Osteoblast (primary cell): ENCODE measurements around the gene BHMT2. TPM values are rescaled to one million over a fixed set of nuclear protein-coding genes. Genes with fewer than 3 reads are reported as not detected.
A peak's percentile ranks its signal among the peaks of the same experiment; 100 is the strongest.

Experiments used
- DNase-seq: peaks from one replicate; pipeline ENCODE4 v3.0.0; 2011; ENCODE audit warnings: low spot score, mixed read lengths; ENCODE audit not compliant: insufficient read length; ENCODE audit errors: missing footprints
- H2AFZ ChIP-seq: 2 replicates; pipeline ENCODE4 v1.6.0; 2011; ENCODE audit warnings: mild to moderate bottlenecking, low read length
- H3K27ac ChIP-seq: 2 replicates; pipeline ENCODE4 v1.5.1; 2011; ENCODE audit warnings: mild to moderate bottlenecking, low read depth, low read length, moderate library complexity
- H3K27me3 ChIP-seq: 2 replicates; pipeline ENCODE4 v1.6.0; 2012; ENCODE audit warnings: mild to moderate bottlenecking, control low read depth, inconsistent platforms, low read length, moderate library complexity; ENCODE audit not compliant: insufficient read depth
- H3K36me3 ChIP-seq: 2 replicates; pipeline ENCODE4 v1.5.1; 2011; ENCODE audit warnings: mild to moderate bottlenecking, low read length, control low read depth, moderate library complexity; ENCODE audit not compliant: insufficient read depth
- H3K4me1 ChIP-seq: 2 replicates; pipeline ENCODE4 v1.5.1; 2011; ENCODE audit warnings: mild to moderate bottlenecking, low read length, control low read depth, moderate library complexity; ENCODE audit not compliant: insufficient read depth
- H3K4me2 ChIP-seq: 2 replicates; pipeline ENCODE4 v1.6.0; 2011; ENCODE audit warnings: mild to moderate bottlenecking, low read length; ENCODE audit not compliant: insufficient read depth
- H3K4me3 ChIP-seq: fragments of 200-600 bp; sonication (generic); 3 replicates; pipeline ENCODE4 v1.5.1; 2012; ENCODE audit warnings: mild to moderate bottlenecking, low read length, inconsistent platforms; ENCODE audit not compliant: insufficient read depth
- H3K79me2 ChIP-seq: 2 replicates; pipeline ENCODE4 v1.6.0; 2012; ENCODE audit warnings: mild to moderate bottlenecking, low read length, control low read depth, inconsistent platforms; ENCODE audit not compliant: insufficient read depth
- H3K9me3 ChIP-seq: 2 replicates; pipeline ENCODE4 v1.5.1; 2011; ENCODE audit warnings: low read depth, low read length, control low read depth
- H4K20me1 ChIP-seq: 2 replicates; pipeline ENCODE4 v1.6.0; 2012; ENCODE audit warnings: mild to moderate bottlenecking, low read length, control low read depth; ENCODE audit not compliant: insufficient read depth
- total RNA-seq: library from RNA; depleted of rRNA; stranded (reverse); fragments of >200 nt; gene quantifications from 2 replicates; pipeline ENCODE4 v1.2.3, GENCODE V29; 2012
- TF ChIP-seq, protein P1 (sequence below): IDR thresholded peaks from 2 replicates; pipeline ENCODE4 v1.5.1; 2011; ENCODE audit warnings: mild to moderate bottlenecking, low read depth, low read length, moderate library complexity; ENCODE audit errors: extremely low read depth

BHMT2 gene
- total RNA-seq, 1 donor = 8.3 TPM

DNA sequence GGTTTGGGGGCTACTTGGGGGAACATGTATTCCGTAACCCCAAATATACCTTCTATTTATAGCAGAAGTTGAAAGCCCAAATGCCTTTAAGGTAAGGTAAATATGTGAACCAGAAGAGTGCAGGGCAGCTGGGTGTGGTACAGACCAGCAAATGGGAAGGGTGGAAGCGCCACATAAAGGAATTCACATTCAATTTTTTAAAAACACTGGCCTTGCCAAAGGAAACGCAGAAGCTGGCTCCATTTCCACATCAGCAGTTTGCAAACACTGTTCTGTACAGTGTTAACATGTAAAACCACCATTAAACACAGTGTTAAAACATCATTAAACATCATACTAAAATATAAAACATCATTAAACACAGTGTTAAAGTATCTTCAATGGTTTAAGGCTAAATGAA is 38.5 kb downstream of the BHMT2 start:
- H3K27me3 ChIP-seq = peaks cover 30% of the 10 kb centered on the region
- no peak for DNase-seq
- TF ChIP-seq, protein P1, sequence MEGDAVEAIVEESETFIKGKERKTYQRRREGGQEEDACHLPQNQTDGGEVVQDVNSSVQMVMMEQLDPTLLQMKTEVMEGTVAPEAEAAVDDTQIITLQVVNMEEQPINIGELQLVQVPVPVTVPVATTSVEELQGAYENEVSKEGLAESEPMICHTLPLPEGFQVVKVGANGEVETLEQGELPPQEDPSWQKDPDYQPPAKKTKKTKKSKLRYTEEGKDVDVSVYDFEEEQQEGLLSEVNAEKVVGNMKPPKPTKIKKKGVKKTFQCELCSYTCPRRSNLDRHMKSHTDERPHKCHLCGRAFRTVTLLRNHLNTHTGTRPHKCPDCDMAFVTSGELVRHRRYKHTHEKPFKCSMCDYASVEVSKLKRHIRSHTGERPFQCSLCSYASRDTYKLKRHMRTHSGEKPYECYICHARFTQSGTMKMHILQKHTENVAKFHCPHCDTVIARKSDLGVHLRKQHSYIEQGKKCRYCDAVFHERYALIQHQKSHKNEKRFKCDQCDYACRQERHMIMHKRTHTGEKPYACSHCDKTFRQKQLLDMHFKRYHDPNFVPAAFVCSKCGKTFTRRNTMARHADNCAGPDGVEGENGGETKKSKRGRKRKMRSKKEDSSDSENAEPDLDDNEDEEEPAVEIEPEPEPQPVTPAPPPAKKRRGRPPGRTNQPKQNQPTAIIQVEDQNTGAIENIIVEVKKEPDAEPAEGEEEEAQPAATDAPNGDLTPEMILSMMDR = no peak

DNA sequence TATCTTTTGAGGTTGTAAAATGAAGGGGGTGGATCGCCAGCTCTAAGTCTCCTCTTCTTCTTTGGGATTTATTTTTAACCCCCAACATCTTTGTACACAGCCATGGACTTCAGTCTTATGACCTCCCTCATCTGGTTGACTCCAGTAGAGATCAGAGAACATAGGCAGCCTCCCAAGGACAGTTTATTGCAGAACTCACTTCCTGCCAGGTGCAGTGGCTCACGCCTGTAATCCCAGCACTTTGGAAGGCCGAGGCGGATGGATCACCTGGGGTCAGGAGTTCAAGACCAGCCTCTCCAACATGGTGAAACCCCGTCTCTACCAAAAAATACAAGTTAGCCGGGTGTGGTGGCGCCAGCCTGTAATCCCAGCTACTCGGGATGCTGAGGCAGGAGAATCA is 39.2 kb downstream of the BHMT2 start:
- Histone ChIP-seq H3K79me2 (no peaks in the 10 kb centered on the region), H2AFZ (no peak overlapping the region), H3K27ac (no peak overlapping the region), H4K20me1 (no peaks in the 10 kb centered on the region), H3K4me2 (no peak overlapping the region), H3K36me3 (no peaks in the 10 kb centered on the region), H3K4me1 (peaks cover 7% of the 10 kb centered on the region), H3K27me3 (peaks cover 37% of the 10 kb centered on the region), H3K4me3 (no peak overlapping the region), H3K9me3 (no peaks in the 10 kb centered on the region)
- no peak for DNase-seq
- TF ChIP-seq, protein P1 = no peak

More for the DNA sequence above, 38.5 kb downstream of the BHMT2 start:
- H3K4me2 ChIP-seq = peak overlapping the region; percentile 41
- H4K20me1 ChIP-seq = no peaks in the 10 kb centered on the region
- no peaks in the 10 kb centered on the region for H3K9me3 ChIP-seq
- H3K79me2 ChIP-seq = no peaks in the 10 kb centered on the region
- peak overlapping the region; percentile 66 for H2AFZ ChIP-seq
- no peak overlapping the region for H3K4me3 ChIP-seq
- no peaks in the 10 kb centered on the region for H3K36me3 ChIP-seq
- no peak overlapping the region for H3K27ac ChIP-seq
- H3K4me1 ChIP-seq = peaks cover 7% of the 10 kb centered on the region

DNA sequence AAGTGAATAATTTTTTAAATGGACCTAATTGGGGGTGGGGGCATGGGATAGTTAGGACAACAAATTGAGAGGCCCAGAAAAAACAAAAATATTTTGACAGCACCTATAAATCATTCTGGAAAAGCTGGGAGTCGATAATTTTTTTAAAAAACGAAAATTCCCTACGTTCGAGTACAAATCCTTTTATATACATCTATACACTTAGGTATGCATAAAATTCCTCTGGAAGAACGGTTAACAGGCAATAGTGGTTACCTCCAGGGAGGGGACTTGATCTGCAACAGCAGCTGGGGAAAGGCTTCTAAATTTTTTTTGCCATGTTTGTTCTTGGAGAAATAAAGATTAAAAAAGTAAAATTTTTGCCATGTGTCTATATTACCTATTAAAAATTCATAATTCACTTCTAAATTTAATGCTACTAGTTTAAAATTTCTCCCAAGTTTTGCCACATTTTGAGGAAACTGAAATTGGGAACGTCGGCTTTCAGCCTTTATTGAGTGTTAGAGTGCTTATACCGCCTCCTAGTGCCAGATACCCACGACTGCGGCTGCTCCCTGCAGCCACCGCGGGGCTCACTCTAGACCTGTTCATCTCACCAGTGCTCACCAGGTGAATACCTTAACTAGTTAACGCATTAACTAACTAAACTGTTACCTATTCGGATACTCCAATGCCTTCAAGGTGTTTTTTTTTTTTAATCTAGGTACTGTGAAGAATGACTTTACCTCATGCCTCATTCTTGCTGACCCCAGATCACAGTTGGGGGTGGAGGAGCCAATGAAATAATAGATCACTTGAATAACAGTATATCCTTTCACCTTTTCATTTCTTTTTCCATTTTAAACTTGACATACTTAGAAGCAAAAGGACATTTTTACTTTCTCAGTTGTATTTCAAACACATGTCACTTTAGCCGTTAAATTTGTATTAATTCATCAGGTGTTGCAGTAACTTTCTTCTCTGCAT is 40.2 kb downstream of the BHMT2 start:
- no peaks in the 10 kb centered on the region for H3K9me3 ChIP-seq
- no peaks in the 10 kb centered on the region for H4K20me1 ChIP-seq
- H3K4me3 ChIP-seq = no peak overlapping the region
- H3K79me2 ChIP-seq = no peaks in the 10 kb centered on the region
- H3K27me3 ChIP-seq = peaks cover 38% of the 10 kb centered on the region
- H2AFZ ChIP-seq = no peak overlapping the region
- no peak overlapping the region for H3K4me2 ChIP-seq
- TF ChIP-seq, protein P1 = peak; percentile 40
- no peak overlapping the region for H3K27ac ChIP-seq
- H3K4me1 ChIP-seq = peaks cover 7% of the 10 kb centered on the region
- no peaks in the 10 kb centered on the region for H3K36me3 ChIP-seq
- no peak for DNase-seq

DNA sequence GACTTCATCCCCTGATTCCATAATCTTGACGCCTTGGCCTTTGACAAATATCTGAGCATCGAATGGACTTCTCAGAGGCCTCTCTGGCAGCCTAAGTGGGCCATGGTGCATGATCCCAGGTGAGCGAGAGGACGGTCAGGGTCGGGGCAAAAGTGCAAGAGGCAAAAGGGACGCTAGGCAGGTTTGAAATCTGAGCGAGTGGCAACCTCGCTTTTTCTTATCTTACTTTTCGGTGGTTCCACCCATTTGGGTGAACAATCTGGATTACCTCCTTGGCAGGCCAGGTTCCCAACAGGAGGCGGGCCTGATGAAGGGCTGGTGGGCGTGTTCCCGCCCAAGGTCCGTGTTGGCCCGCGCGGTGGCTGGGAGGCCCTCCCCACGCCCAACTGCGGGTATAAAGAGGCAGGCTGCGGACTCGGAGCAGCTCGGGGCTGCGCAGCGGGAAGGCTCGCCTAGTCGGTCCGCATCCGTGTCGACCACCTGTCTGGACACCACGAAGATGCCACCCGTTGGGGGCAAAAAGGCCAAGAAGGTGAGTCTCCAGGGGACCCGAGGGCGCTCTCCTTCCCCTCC is 41.9 kb downstream of the BHMT2 start, which contains the start of gene BHMT:
TSS of gene BHMT (plus strand) at position 423 of the 573 bp plus-strand sequence. CDS start at position 500, 77 bp downstream.
- Histone ChIP-seq H3K79me2 (no peaks in the 10 kb centered on the region), H3K9me3 (no peaks in the 10 kb centered on the region), H3K27me3 (peaks cover 47% of the 10 kb centered on the region), H3K4me3 (peak within 1 kb of the TSS; percentile 24), H3K4me2 (peak within 1 kb of the TSS; percentile 41), H3K4me1 (peaks cover 7% of the 10 kb centered on the region), H3K27ac (no peak within 1 kb of the TSS), H4K20me1 (no peaks in the 10 kb centered on the region), H2AFZ (peak within 1 kb of the TSS; percentile 44), H3K36me3 (no peaks in the 10 kb centered on the region)
- DNase-seq = no peak
- TF ChIP-seq, protein P1 = no peak
